H9 (cell line): Measurements from ENCODE around the gene PCDHA8. TPM values are rescaled to one million over a fixed set of nuclear protein-coding genes. Genes with fewer than 3 reads are reported as not detected.

ENCODE experiments used
- DNase-seq: peaks from one replicate; pipeline ENCODE4 v3.0.0-alpha.2; 2017
- H2AFZ ChIP-seq: one replicate; pipeline ENCODE4 v1.6.1; 2013; ENCODE audit warnings: mild to moderate bottlenecking, low read length, control low read depth, moderate library complexity
- H2AK5ac ChIP-seq: 2 replicates; pipeline ENCODE4 v1.6.1; 2013; ENCODE audit warnings: low read length, control low read depth, mixed read lengths; ENCODE audit not compliant: insufficient read length
- H2BK120ac ChIP-seq: one replicate; pipeline ENCODE4 v1.6.1; 2013; ENCODE audit warnings: low read depth, mild to moderate bottlenecking, low read length, control low read depth, inconsistent platforms; ENCODE audit not compliant: poor library complexity, severe bottlenecking
- H2BK12ac ChIP-seq: 2 replicates; pipeline ENCODE4 v1.6.1; 2013; ENCODE audit warnings: low read length, control low read depth, mixed read lengths, low read depth; ENCODE audit not compliant: insufficient read length
- H2BK15ac ChIP-seq: 2 replicates; pipeline ENCODE4 v1.6.1; 2013; ENCODE audit warnings: low read depth, low read length, control low read depth
- H2BK20ac ChIP-seq: one replicate; pipeline ENCODE4 v1.6.1; 2013; ENCODE audit warnings: low read depth, mild to moderate bottlenecking, low read length, control low read depth, inconsistent platforms; ENCODE audit not compliant: poor library complexity, severe bottlenecking
- H2BK5ac ChIP-seq: 2 replicates; pipeline ENCODE4 v1.6.1; 2013; ENCODE audit warnings: low read length, control low read depth, mixed read lengths; ENCODE audit not compliant: insufficient read length
- H3K14ac ChIP-seq: 2 replicates; pipeline ENCODE4 v1.6.1; 2013; ENCODE audit warnings: low read length, control low read depth; ENCODE audit not compliant: insufficient read depth
- H3K18ac ChIP-seq: 2 replicates; pipeline ENCODE4 v1.6.1; 2013; ENCODE audit warnings: low read depth, mild to moderate bottlenecking, mixed read lengths, low read length, control low read depth; ENCODE audit not compliant: insufficient read length
- H3K23ac ChIP-seq: 2 replicates; pipeline ENCODE4 v1.6.1; 2013; ENCODE audit warnings: low read length, control low read depth, mixed read lengths, low read depth; ENCODE audit not compliant: insufficient read length
- H3K23me2 ChIP-seq: 2 replicates; pipeline ENCODE4 v1.6.1; 2013; ENCODE audit warnings: low read depth, mild to moderate bottlenecking, mixed read lengths, low read length, control low read depth; ENCODE audit not compliant: insufficient read length, poor library complexity, severe bottlenecking
- H3K27ac ChIP-seq: 2 replicates; pipeline ENCODE4 v1.5.1; 2013; ENCODE audit warnings: low read length, control low read depth, mixed read lengths, low read depth; ENCODE audit not compliant: insufficient read length
- H3K27me3 ChIP-seq: 2 replicates; pipeline ENCODE4 v1.6.1; 2013; ENCODE audit warnings: low read length, control low read depth, inconsistent platforms; ENCODE audit not compliant: insufficient read depth
- H3K4ac ChIP-seq: 2 replicates; pipeline ENCODE4 v1.6.1; 2013; ENCODE audit warnings: low read depth, mild to moderate bottlenecking, control low read depth, inconsistent platforms, low read length, moderate library complexity
- H3K4me1 ChIP-seq: 2 replicates; pipeline ENCODE4 v1.6.1; 2013; ENCODE audit warnings: low read length, control low read depth, inconsistent platforms; ENCODE audit not compliant: insufficient read depth
- H3K4me2 ChIP-seq: 2 replicates; pipeline ENCODE4 v1.6.1; 2013; ENCODE audit warnings: low read length, control low read depth, mixed read lengths; ENCODE audit not compliant: insufficient read length, insufficient read depth
- H3K56ac ChIP-seq: 2 replicates; pipeline ENCODE4 v1.6.1; 2013; ENCODE audit warnings: low read depth, mild to moderate bottlenecking, mixed read lengths, low read length, control low read depth; ENCODE audit not compliant: insufficient read length
- H3K79me1 ChIP-seq: 2 replicates; pipeline ENCODE4 v1.6.1; 2013; ENCODE audit warnings: low read depth, mild to moderate bottlenecking, moderate library complexity, low read length, control low read depth, inconsistent platforms; ENCODE audit not compliant: insufficient read depth, poor library complexity, severe bottlenecking
- H3K79me2 ChIP-seq: 2 replicates; pipeline ENCODE4 v1.6.1; 2013; ENCODE audit warnings: low read length, control low read depth, inconsistent platforms; ENCODE audit not compliant: insufficient read depth
- H3K9ac ChIP-seq: 2 replicates; pipeline ENCODE4 v1.6.1; 2013; ENCODE audit warnings: low read length, control low read depth, mixed read lengths; ENCODE audit not compliant: insufficient read length; ENCODE audit errors: extremely low read depth
- H3K9me3 ChIP-seq: one replicate; pipeline ENCODE4 v1.6.1; 2013; ENCODE audit warnings: low read depth, low read length, inconsistent platforms; ENCODE audit not compliant: control insufficient read depth
- H3T11ph ChIP-seq: one replicate; pipeline ENCODE4 v1.6.1; 2013; ENCODE audit warnings: mild to moderate bottlenecking, low read length, control low read depth, inconsistent platforms
- H4K20me1 ChIP-seq: one replicate; pipeline ENCODE4 v1.6.1; 2013; ENCODE audit not compliant: control insufficient read depth, insufficient read length, insufficient read depth
- H4K5ac ChIP-seq: 2 replicates; pipeline ENCODE4 v1.6.1; 2013; ENCODE audit warnings: low read depth, mild to moderate bottlenecking, mixed read lengths, low read length, control low read depth; ENCODE audit not compliant: insufficient read length
- H4K8ac ChIP-seq: replicated peaks from 2 replicates; pipeline ENCODE4 v1.6.1; 2013; ENCODE audit warnings: low read length, control low read depth, mixed read lengths, low read depth; ENCODE audit not compliant: insufficient read length
- H4K91ac ChIP-seq: 2 replicates; pipeline ENCODE4 v1.6.1; 2013; ENCODE audit warnings: low read depth, mild to moderate bottlenecking, moderate library complexity, mixed read lengths, low read length, control low read depth; ENCODE audit not compliant: insufficient read length
- H3K27ac Mint-ChIP-seq, 3 experiments: 2 replicates in 2 of 3; 3 replicates in 1 of 3; pipeline ENCODE4 v1.8.0; 2020 to 2021; ENCODE audit warnings: mixed read lengths in 3 of 3, mild to moderate bottlenecking in 1 of 3, moderate library complexity in 1 of 3
- H3K27me3 Mint-ChIP-seq: 2 replicates; pipeline ENCODE4 v1.8.0; 2021; ENCODE audit warnings: low read depth, mild to moderate bottlenecking, moderate library complexity, mixed read lengths
- H3K36me3 Mint-ChIP-seq, 3 experiments: 2 replicates in 2 of 3; 3 replicates in 1 of 3; pipeline ENCODE4 v1.8.0; 2020 to 2021; ENCODE audit warnings: low read depth in 3 of 3, mixed read lengths in 3 of 3; ENCODE audit not compliant: insufficient read depth in 1 of 3
- H3K4me1 Mint-ChIP-seq, 2 experiments: 2 replicates each; pipeline ENCODE4 v1.8.0; 2020; ENCODE audit warnings: mixed read lengths in 2 of 2
- H3K4me3 Mint-ChIP-seq, 2 experiments: 2 replicates in 1 of 2; 3 replicates in 1 of 2; pipeline ENCODE4 v1.8.0; 2020 to 2021; ENCODE audit warnings: mild to moderate bottlenecking in 2 of 2, mixed read lengths in 2 of 2, moderate library complexity in 1 of 2
- H3K9me3 Mint-ChIP-seq, 2 experiments: 2 replicates in 1 of 2; 3 replicates in 1 of 2; pipeline ENCODE4 v1.8.0; 2020; ENCODE audit warnings: mild to moderate bottlenecking in 2 of 2, mixed read lengths in 2 of 2, moderate library complexity in 1 of 2
- WGBS: extraction: QIAGEN DNeasy Blood & Tissue Kit; methylation state at CpG from one replicate; pipeline ENCODE4 v1.1.7; 2013; ENCODE audit warnings: missing lambda C conversion rate, low lambda C conversion rate, mixed read lengths; ENCODE audit not compliant: insufficient read length; ENCODE audit errors: extremely low coverage; 5-methylcytosine and 5-hydroxymethylcytosine counted together
- total RNA-seq: library from RNA; stranded (reverse); gene quantifications from 2 replicates; pipeline ENCODE4 v1.2.1, GENCODE V29; 2021
- TF ChIP-seq, protein P1 (sequence below): fragments of 200-600 bp; sonication (generic); conservative IDR thresholded peaks from 3 replicates; pipeline ENCODE4 v1.8.0; 2021; ENCODE audit warnings: antibody characterized with exemption, mild to moderate bottlenecking

Gene PCDHA8
- total RNA-seq, 1 experiment from 2014 or later, result 0.57 TPM

DNA sequence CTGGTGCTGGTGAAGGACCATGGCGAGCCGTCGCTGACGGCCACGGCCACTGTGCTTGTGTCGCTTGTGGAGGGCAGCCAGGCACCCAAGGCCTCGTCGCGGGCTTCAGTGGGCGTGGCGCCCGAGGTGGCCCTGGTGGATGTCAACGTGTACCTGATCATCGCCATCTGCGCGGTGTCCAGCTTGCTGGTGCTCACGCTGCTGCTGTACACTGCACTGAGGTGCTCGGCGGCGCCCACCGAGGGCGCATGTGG, 16.9 kb downstream of the PCDHA8 start:
- Histone ChIP-seq H3K18ac (no peak overlapping the region), H2BK15ac (no peak overlapping the region), H3K4me2 (no peak overlapping the region), H3K23me2 (no peaks in the 10 kb centered on the region), H2BK120ac (no peak overlapping the region), H3K27ac (no peak overlapping the region), H3T11ph (no peak overlapping the region), H3K9ac (no peak overlapping the region), H2BK5ac (no peak overlapping the region), H2AK5ac (no peak overlapping the region), H4K5ac (no peak overlapping the region), H3K4ac (no peak overlapping the region), H3K14ac (no peak overlapping the region), H3K56ac (no peak overlapping the region), H2BK12ac (no peak overlapping the region), H3K79me2 (no peaks in the 10 kb centered on the region), H3K27me3 (no peaks in the 10 kb centered on the region), H2AFZ (no peak overlapping the region), H3K23ac (no peak overlapping the region), H2BK20ac (no peak overlapping the region), H4K91ac (no peak overlapping the region), H4K8ac (no peak overlapping the region), H3K79me1 (no peaks in the 10 kb centered on the region), H4K20me1 (no peaks in the 10 kb centered on the region), H3K4me1 (no peaks in the 10 kb centered on the region), H3K9me3 (peaks cover 9% of the 10 kb centered on the region)
- no peak overlapping the region for H3K27ac Mint-ChIP-seq
- no peaks in the 10 kb centered on the region for H3K27me3 Mint-ChIP-seq
- peak overlapping the region in 1 of 2 experiments; percentile 36; a peak in 1 of 5 replicates for H3K4me3 Mint-ChIP-seq
- H3K9me3 Mint-ChIP-seq, result peaks cover 34 to 48% of the 10 kb centered on the region in 2 experiments
- TF ChIP-seq, protein P1, sequence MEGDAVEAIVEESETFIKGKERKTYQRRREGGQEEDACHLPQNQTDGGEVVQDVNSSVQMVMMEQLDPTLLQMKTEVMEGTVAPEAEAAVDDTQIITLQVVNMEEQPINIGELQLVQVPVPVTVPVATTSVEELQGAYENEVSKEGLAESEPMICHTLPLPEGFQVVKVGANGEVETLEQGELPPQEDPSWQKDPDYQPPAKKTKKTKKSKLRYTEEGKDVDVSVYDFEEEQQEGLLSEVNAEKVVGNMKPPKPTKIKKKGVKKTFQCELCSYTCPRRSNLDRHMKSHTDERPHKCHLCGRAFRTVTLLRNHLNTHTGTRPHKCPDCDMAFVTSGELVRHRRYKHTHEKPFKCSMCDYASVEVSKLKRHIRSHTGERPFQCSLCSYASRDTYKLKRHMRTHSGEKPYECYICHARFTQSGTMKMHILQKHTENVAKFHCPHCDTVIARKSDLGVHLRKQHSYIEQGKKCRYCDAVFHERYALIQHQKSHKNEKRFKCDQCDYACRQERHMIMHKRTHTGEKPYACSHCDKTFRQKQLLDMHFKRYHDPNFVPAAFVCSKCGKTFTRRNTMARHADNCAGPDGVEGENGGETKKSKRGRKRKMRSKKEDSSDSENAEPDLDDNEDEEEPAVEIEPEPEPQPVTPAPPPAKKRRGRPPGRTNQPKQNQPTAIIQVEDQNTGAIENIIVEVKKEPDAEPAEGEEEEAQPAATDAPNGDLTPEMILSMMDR, result no peak
- peaks cover 6 to 13% of the 10 kb centered on the region in 2 experiments; a peak in 3 of 4 replicates for H3K4me1 Mint-ChIP-seq
- no CpG with 5 or more reads among the region's 22 CpGs for WGBS
- DNase-seq, result no peak
- H3K36me3 Mint-ChIP-seq, result peaks cover 37 to 55% (median 39%) of the 10 kb centered on the region in 3 experiments
